SW480 (cell line): ENCODE measurements around the gene AASDH.
"Not testable (repeated sequence)": the region's sequence is repeated elsewhere in the genome, so short reads cannot be mapped to it uniquely, and the experiment has no call there.

ENCODE experiments used
- DNase-seq: peaks from one replicate; pipeline ENCODE4 v3.0.0-alpha.2; 2016; ENCODE audit warnings: low spot score

AASDH gene

GRCh38 chr4:56389558-56389957, 2.3 kb upstream of the AASDH start:
- no peak for DNase-seq

GRCh38 chr4:56388306-56388705, 1.0 kb upstream of the AASDH start:
- no peak for DNase-seq

GRCh38 chr4:56386091-56386490, 1.2 kb downstream of the AASDH start:
- DNase-seq, result no peak

- DNase-seq, result no peak
Observed at GRCh38 chr4:56375458-56375857, 11.8 kb downstream of the AASDH start.

GRCh38 chr4:56374956-56375355, 12.3 kb downstream of the AASDH start:
- no peak for DNase-seq

- no peak for DNase-seq
Observed at GRCh38 chr4:56372774-56373173, 14.5 kb downstream of the AASDH start.

GRCh38 chr4:56371426-56372220, 15.7 kb downstream of the AASDH start:
- DNase-seq, result no peak

- DNase-seq, result no peak
Observed at GRCh38 chr4:56370377-56370776, 16.9 kb downstream of the AASDH start.

- not testable (repeated sequence) for DNase-seq
Observed at GRCh38 chr4:56362981-56363380, 24.3 kb downstream of the AASDH start.

GRCh38 chr4:56360071-56360470, 27.2 kb downstream of the AASDH start:
- DNase-seq, result no peak

- no peak for DNase-seq
Observed at GRCh38 chr4:56356650-56357049, 30.6 kb downstream of the AASDH start.

- no peak for DNase-seq
Observed at GRCh38 chr4:56348576-56348975, 38.7 kb downstream of the AASDH start.

GRCh38 chr4:56345458-56345857, 41.8 kb downstream of the AASDH start:
- no peak for DNase-seq

- no peak for DNase-seq
Observed at GRCh38 chr4:56342746-56343145, 44.5 kb downstream of the AASDH start.

- no peak for DNase-seq
Observed at GRCh38 chr4:56330691-56331090, 56.6 kb downstream of the AASDH start.

GRCh38 chr4:56326363-56326762, 60.9 kb downstream of the AASDH start:
- DNase-seq, result no peak

- DNase-seq, result no peak
Observed at GRCh38 chr4:56324011-56324610, 63.2 kb downstream of the AASDH start.

GRCh38 chr4:56323327-56323726, 64.0 kb downstream of the AASDH start:
- DNase-seq, result no peak

- DNase-seq, result no peak
Observed at GRCh38 chr4:56321251-56321650, 66.0 kb downstream of the AASDH start.

- DNase-seq, result no peak
Observed at GRCh38 chr4:56320293-56320692, 67.0 kb downstream of the AASDH start.

GRCh38 chr4:56318555-56318954, 68.7 kb downstream of the AASDH start:
- DNase-seq, result no peak

GRCh38 chr4:56317749-56318148, 69.5 kb downstream of the AASDH start:
- DNase-seq, result no peak

- no peak for DNase-seq
Observed at GRCh38 chr4:56316011-56316650, 71.2 kb downstream of the AASDH start.
